Stimulated activated CD8-positive, alpha-beta memory T cell treated with anti-CD3 and anti-CD28 coated beads, Interleukin-12 subunit alpha, Interleukin-12 subunit beta, amount 100 ng/mL, for 4 hours (primary cell): ENCODE results near the gene PCDHGC4.

ENCODE experiments used
- DNase-seq: peaks from one replicate; pipeline ENCODE4 v3.0.0-alpha.2; 2020; ENCODE audit warnings: low read depth

PCDHGC4 gene

GRCh38 chr5:141529002-141529401, 44.2 kb downstream of the PCDHGC4 start:
- no peak for DNase-seq

- DNase-seq, result no peak
Observed at GRCh38 chr5:141529873-141530272, 45.0 kb downstream of the PCDHGC4 start.

GRCh38 chr5:141532726-141533125, 47.9 kb downstream of the PCDHGC4 start:
- no peak for DNase-seq

- DNase-seq, result no peak
Observed at GRCh38 chr5:141533897-141534296, 49.1 kb downstream of the PCDHGC4 start.

- DNase-seq, result no peak
Observed at GRCh38 chr5:141534492-141535213, 49.8 kb downstream of the PCDHGC4 start.
